PC-3 (cell line): ENCODE measurements around the gene CHD6. TPM values are rescaled to one million over a fixed set of nuclear protein-coding genes. Genes with fewer than 3 reads are reported as not detected.

ENCODE experiments used
- ATAC-seq: fragments of 200-7000 bp; cut with Tn5 transposase; 2 replicates; pipeline ENCODE4 v1.9.1; 2020; ENCODE audit warnings: mild to moderate bottlenecking, moderate library complexity
- BruUV-seq: library from RNA; stranded (reverse); fragments of 400-500 nt; replicated peaks from 2 replicates; lab custom pipeline; 2021; lab: Mats Ljungman, UMichigan
- CTCF ChIA-PET: fragments of 300-600 bp; sonication (Branson Sonifier 250); formaldehyde crosslinking; loops from one replicate; lab custom pipeline; 2022; ENCODE audit warnings: antibody characterized with exemption; lab: Charles Lee
- POLR2A ChIA-PET: fragments of 300-600 bp; sonication (Branson Sonifier 250); formaldehyde crosslinking; loops from one replicate; lab custom pipeline; 2022; ENCODE audit warnings: antibody characterized with exemption; ENCODE audit not compliant: unreplicated experiment; lab: Charles Lee
- DNase-seq: peaks from one replicate; pipeline ENCODE4 v3.0.0-alpha.2; 2015
- H2AFZ ChIP-seq: fragments of 300-600 bp; sonication (generic); 2 replicates; pipeline ENCODE4 v1.6.0; 2016; ENCODE audit warnings: antibody characterized with exemption, low read length
- H3F3A ChIP-seq: fragments of 300-600 bp; sonication (generic); one replicate; pipeline ENCODE4 v1.6.0; 2017; ENCODE audit warnings: antibody characterized with exemption, low read length, control low read depth, mild to moderate bottlenecking; ENCODE audit not compliant: unreplicated experiment
- H3K27ac ChIP-seq: fragments of 300-600 bp; sonication (generic); 2 replicates; pipeline ENCODE4 v1.5.1; 2016; ENCODE audit warnings: mild to moderate bottlenecking, low read length
- H3K27me3 ChIP-seq: fragments of 300-600 bp; sonication (generic); 2 replicates; pipeline ENCODE4 v1.6.1; 2016; ENCODE audit warnings: low read length, mixed read lengths
- H3K36me3 ChIP-seq: fragments of 300-600 bp; sonication (generic); 2 replicates; pipeline ENCODE4 v1.6.1; 2016; ENCODE audit warnings: low read depth, mixed run types, low read length, mixed read lengths
- H3K4me1 ChIP-seq: fragments of 300-600 bp; sonication (generic); 2 replicates; pipeline ENCODE4 v1.5.1; 2016; ENCODE audit warnings: low read length; ENCODE audit not compliant: insufficient read depth
- H3K4me2 ChIP-seq: fragments of 300-600 bp; sonication (generic); 2 replicates; pipeline ENCODE4 v1.6.0; 2016; ENCODE audit warnings: low read length
- H3K4me3 ChIP-seq: fragments of 300-600 bp; sonication (generic); 2 replicates; pipeline ENCODE4 v1.5.1; 2016; ENCODE audit warnings: mild to moderate bottlenecking, low read length, mixed read lengths
- H3K79me2 ChIP-seq: fragments of 300-600 bp; sonication (generic); 2 replicates; pipeline ENCODE4 v1.6.1; 2017; ENCODE audit warnings: low read length, mixed read lengths
- H3K9ac ChIP-seq: fragments of 300-600 bp; sonication (generic); 2 replicates; pipeline ENCODE4 v1.6.0; 2016; ENCODE audit warnings: mild to moderate bottlenecking, low read length
- H3K9me2 ChIP-seq: fragments of 300-600 bp; sonication (generic); replicated peaks from 2 replicates; pipeline ENCODE4 v1.6.1; 2016; ENCODE audit warnings: mixed run types, low read length, mixed read lengths
- H3K9me3 ChIP-seq: fragments of 300-600 bp; sonication (generic); 2 replicates; pipeline ENCODE4 v1.6.1; 2016; ENCODE audit warnings: low read length, mixed read lengths
- H4K20me1 ChIP-seq: fragments of 300-600 bp; sonication (generic); 2 replicates; pipeline ENCODE4 v1.6.1; 2016; ENCODE audit warnings: low read length, mixed read lengths
- CTCF ChIP-seq: fragments of 300-600 bp; sonication (generic); conservative IDR thresholded peaks from 2 replicates; pipeline ENCODE4 v1.5.1; 2017; ENCODE audit warnings: antibody characterized with exemption, low read depth, mild to moderate bottlenecking, low read length
- EZH2 ChIP-seq: fragments of 300-600 bp; sonication (generic); IDR thresholded peaks from one replicate; pipeline ENCODE4 v1.6.1; 2017; ENCODE audit warnings: antibody characterized with exemption, mild to moderate bottlenecking, low read length; ENCODE audit not compliant: unreplicated experiment
- EZH2phosphoT487 ChIP-seq: fragments of 300-600 bp; sonication (generic); IDR thresholded peaks from 2 replicates; pipeline ENCODE4 v1.6.1; 2018; ENCODE audit warnings: mild to moderate bottlenecking, antibody characterized with exemption, low read length, borderline replicate concordance
- intact Hi-C: fragments of 100-400 bp; cut with micrococcal nuclease; formaldehyde crosslinking; loops from 2 replicates; pipeline ENCODE4 v1.9.0; 2023
- total RNA-seq: library from RNA; depleted of rRNA; stranded (reverse); fragments of >200 nt; gene quantifications from 2 replicates; pipeline ENCODE4 v1.2.3, GENCODE V29; 2014

Gene CHD6
- total RNA-seq, 1 experiment from 2014 or later, result 19.5 TPM

- Histone ChIP-seq H3K36me3 (no peaks in the 10 kb centered on the region), H3K4me2 (no peak overlapping the region), H3K27ac (no peak overlapping the region), H3K4me1 (no peaks in the 10 kb centered on the region), H3K9me2 (no peaks in the 10 kb centered on the region), H3F3A (no peaks in the 10 kb centered on the region), H4K20me1 (no peaks in the 10 kb centered on the region), H3K27me3 (no peaks in the 10 kb centered on the region), H2AFZ (no peak overlapping the region), H3K9ac (no peak overlapping the region), H3K9me3 (no peaks in the 10 kb centered on the region), H3K79me2 (no peaks in the 10 kb centered on the region), H3K4me3 (no peak overlapping the region)
- BruUV-seq, result no TSS peak
- TF ChIP-seq CTCF (peak; percentile 42; the same call in 1 of the 2 replicates), EZH2phosphoT487 (no peak)
- DNase-seq (no peak), ATAC-seq (no peak)
- ChIA-PET CTCF (no interaction called here), POLR2A (no interaction called here)
- intact Hi-C loops, result no loop called here
These were observed 151.0 kb downstream of the CHD6 start for GRCh38 chr20:41467220-41467619.

DNA sequence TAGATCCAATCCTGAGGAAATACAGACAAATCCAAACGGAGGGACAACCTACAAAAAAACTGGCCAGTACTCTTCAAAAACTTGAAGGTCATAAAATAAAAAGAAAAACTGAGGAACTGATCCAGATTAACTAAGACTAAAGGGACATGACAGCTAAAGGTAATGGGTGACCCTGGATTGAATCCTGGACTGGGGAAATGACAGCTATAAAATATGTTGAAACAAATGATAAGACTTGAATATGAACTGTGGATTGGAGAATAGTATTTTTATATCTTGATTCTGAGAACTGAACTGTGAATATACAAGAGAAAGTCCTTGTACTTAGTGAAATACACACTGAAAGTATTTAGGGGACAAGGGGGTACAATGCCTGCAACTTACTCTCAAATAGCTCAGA is 154.6 kb downstream of the CHD6 start:
- intact Hi-C loops, result no loop called here
- BruUV-seq, result no TSS peak
- no peak for ATAC-seq
- no peaks in the 10 kb centered on the region for H3K9me3 ChIP-seq
- ChIA-PET POLR2A (no interaction called here), CTCF (interaction anchor here (0.7 kb wide), 1 partner anchor 67 kb away, joined by 3 read pairs; no protein-coding TSS in a partner anchor)
- H3K4me1 ChIP-seq, result no peaks in the 10 kb centered on the region
- no peak overlapping the region for H3K4me3 ChIP-seq
- no peak overlapping the region for H3K27ac ChIP-seq
- no peak overlapping the region for H3K4me2 ChIP-seq
- no peaks in the 10 kb centered on the region for H3K79me2 ChIP-seq
- no peak overlapping the region for H3K9ac ChIP-seq
- no peaks in the 10 kb centered on the region for H3F3A ChIP-seq
- H3K9me2 ChIP-seq, result no peaks in the 10 kb centered on the region
- no peak overlapping the region for H2AFZ ChIP-seq
- TF ChIP-seq EZH2 (no peak), CTCF (no peak), EZH2phosphoT487 (no peak)
- H4K20me1 ChIP-seq, result no peaks in the 10 kb centered on the region
- H3K27me3 ChIP-seq, result no peaks in the 10 kb centered on the region
- no peak for DNase-seq
- peaks cover 2% of the 10 kb centered on the region; the same call in 1 of the 2 replicates for H3K36me3 ChIP-seq

DNA sequence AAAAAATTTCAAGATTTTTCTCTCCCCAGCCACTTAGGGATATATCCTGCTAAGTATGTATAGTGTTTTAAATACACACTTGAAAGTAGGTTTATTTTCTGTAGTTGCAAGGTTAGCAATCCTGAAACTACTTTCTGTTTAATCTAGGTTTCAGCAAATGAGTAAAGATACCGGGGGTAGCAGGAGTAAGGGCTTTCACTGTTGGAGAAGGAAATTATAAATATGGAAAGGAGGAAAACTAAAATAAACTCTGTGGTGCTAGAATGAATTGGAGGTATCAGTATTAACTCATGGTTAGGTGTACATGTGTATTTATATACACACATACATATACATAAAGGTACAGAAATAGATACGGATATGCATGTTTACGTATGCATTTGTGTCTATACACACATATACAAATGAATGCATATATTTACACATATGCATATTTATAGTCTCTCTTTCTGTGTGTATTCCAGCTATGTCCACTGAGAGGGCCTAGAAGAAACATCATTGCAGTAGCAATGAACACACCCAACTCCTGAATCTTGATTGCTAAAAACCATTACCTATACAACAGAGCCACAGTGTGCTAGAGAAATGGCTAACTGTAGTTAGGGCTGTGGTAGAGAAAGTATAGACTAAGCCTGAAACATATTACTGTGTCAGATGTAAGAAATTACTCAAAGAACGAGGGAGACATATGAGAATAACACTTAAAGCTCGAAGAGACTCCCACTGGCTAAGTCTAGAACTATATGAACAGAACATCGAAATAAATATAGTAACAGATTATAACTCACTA is 155.6 kb downstream of the CHD6 start:
- H2AFZ ChIP-seq, result no peak overlapping the region
- POLR2A ChIA-PET, result no interaction called here
- intact Hi-C loops, result no loop called here
- H3K27me3 ChIP-seq, result no peaks in the 10 kb centered on the region
- no peaks in the 10 kb centered on the region for H3K79me2 ChIP-seq
- H3K36me3 ChIP-seq, result peaks cover 2% of the 10 kb centered on the region; the same call in 1 of the 2 replicates
- CTCF ChIA-PET, result no interaction called here
- TF ChIP-seq EZH2phosphoT487, result no peak
- no peak for TF ChIP-seq CTCF
- no peak for TF ChIP-seq EZH2
- H3F3A ChIP-seq, result no peaks in the 10 kb centered on the region
- H3K4me3 ChIP-seq, result no peak overlapping the region
- no peak overlapping the region for H3K9ac ChIP-seq
- no peak overlapping the region for H3K4me2 ChIP-seq
- H3K9me2 ChIP-seq, result no peaks in the 10 kb centered on the region
- H4K20me1 ChIP-seq, result no peaks in the 10 kb centered on the region
- DNase-seq (no peak), ATAC-seq (no peak)
- no peak overlapping the region for H3K27ac ChIP-seq
- H3K4me1 ChIP-seq, result no peaks in the 10 kb centered on the region
- H3K9me3 ChIP-seq, result no peaks in the 10 kb centered on the region
- no TSS peak for BruUV-seq
